Effector CD4-positive, alpha-beta T cell (primary cell): ENCODE data around the gene ZNF428.
"Not testable (repeated sequence)": the region's sequence is repeated elsewhere in the genome, so short reads cannot be mapped to it uniquely, and the experiment has no call there.

Experiments used
- DNase-seq: peaks from one replicate; pipeline ENCODE4 v3.0.0-alpha.2; 2020

The ZNF428 gene

DNA sequence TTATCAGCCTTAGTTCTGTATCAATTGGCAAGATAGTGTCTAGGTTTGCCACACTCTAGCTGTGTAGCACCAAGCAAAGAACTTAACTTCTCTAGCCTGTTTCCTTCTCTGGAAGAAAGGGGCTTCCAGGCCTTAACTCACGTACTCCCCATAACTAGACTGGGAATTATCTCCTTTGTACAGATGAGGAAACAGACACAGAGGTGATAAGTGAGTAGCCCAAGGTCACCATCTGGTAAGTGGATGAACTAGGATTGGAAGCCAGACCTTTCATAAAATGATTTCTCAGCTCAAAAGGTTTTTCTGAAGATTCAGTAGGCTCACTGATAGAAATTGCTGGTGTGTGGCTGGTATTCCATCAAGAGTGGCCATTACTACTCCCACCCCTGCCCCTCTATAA lies 3.1 kb downstream of the ZNF428 start:
- no peak for DNase-seq

DNA sequence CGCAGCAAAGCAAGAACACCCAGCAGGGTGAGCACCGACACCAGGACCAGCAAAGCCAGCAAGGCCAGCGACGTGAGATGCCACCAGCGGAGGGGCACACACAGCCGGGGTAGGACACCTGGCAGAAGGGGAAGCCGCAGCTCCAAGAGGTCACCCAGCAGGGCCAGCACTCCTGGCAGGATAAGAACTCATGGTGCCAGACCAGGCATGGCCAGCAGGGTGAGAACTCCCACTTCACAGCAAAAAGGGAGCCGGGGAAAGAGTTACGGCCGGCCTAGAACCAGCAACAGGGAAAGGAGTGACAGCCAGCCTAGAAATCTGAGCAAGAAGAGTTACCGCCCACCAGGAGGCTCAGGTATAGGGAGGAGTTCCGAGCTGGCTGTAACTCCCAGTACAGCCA lies 7.1 kb downstream of the ZNF428 start:
- no peak for DNase-seq

GRCh38 chr19:43611788-43612187 lies 7.6 kb downstream of the ZNF428 start, which contains the start of gene SRRM5:
Gene SRRM5 (plus strand): TSS chr19:43612088. CDS start chr19:43612122, 34 bp downstream.
- no peak for DNase-seq

DNA sequence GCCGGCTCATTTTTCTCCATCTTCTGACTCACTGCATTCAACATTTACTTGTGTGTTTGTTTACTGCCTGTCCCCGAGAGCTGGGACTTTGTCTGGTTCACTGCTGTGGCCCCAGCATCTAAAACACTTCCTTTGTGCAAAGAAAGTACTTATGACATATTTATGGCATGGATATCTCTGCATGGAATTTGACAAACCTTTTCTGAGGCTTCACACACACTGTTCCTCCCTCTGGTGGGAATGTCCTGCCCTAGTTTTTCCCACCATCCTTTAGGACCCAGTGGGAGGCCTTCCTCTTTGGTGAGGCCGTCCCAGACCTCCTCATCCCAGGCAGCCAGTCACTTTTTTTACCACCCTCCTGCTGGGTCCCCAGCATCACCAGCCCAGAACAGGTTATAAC lies 8.9 kb downstream of the ZNF428 start:
- no peak for DNase-seq

DNA sequence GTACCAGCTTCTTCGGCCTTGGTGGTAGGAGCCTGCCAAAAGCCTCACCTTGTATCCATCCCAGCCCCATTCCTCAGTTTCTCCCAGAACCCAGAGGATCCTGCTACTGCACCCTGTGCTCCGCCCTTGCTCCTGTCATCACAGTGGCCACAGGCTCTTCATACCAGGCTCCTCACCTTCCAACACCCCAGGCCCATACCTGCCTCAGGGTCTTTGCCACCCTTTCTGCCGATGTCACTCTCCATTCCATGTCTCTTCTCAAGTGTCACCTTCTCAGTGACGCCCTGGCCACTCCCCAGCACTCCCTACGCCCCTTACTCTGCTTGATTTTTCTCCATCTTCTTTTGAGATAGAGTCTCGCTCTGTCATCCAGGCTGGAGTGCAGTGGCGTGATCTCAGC lies 9.6 kb downstream of the ZNF428 start:
- DNase-seq: no peak

GRCh38 chr19:43607238-43608205 lies 11.9 kb downstream of the ZNF428 start:
- no peak for DNase-seq

DNA sequence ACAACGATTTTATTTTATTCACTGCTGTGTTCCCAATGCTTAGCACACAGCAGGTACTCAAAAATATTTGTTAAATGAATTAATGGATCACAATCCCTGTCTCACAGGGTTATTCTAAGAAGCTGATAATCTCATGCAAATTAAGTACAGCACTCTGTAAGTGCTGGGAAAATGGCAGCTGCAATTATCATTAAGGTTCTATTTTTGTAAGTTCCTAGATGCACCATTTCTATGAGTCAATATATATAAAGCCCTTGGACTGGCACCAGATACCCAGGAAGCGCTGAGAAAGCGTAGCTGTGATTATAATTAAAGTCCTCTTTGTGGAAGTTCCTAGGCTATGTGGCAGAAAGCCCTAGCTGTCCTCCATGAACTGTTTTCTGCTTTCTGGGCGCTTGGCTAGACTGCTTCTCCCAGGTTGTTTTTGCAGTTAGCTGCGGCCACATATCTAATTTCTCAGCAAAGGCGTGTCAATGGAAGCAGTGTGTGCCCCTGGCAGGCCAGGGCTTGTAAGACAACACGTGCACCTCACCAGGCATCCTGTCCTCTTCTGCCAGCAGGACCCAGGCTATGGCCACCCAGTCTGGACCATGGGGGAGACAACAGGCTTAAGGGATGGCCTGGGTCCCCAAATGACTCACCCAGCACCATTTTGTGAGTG lies 12.7 kb downstream of the ZNF428 start:
- DNase-seq: no peak

- DNase-seq: no peak
Measured at GRCh38 chr19:43605875-43606568, 13.4 kb downstream of the ZNF428 start.

DNA sequence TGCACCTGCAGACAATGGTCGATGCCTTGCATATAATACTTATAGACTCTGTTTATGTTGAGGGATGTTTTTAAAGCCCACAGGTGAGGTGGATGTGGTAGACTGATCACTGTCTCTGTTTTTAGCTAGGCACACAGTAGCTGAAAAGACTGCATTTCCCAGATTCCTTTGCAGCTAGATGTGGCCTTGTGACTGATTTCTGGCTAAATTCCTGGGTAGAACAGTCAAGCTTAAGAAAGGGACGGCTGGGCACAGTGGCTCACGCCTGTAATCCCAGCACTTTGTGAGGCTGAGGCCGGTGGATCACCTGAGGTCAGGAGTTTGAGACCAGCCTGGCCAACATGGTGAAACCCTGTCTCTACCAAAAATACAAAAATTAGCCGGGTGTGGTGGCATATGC lies 19.1 kb downstream of the ZNF428 start:
- not testable (repeated sequence) for DNase-seq

GRCh38 chr19:43599635-43600295 lies 19.7 kb downstream of the ZNF428 start:
- DNase-seq: no peak

- DNase-seq: no peak
Measured at GRCh38 chr19:43598445-43599240, 20.8 kb downstream of the ZNF428 start.

GRCh38 chr19:43597876-43598275 lies 21.6 kb downstream of the ZNF428 start:
- no peak for DNase-seq

- DNase-seq: no peak
Measured at GRCh38 chr19:43596842-43597461, 22.5 kb downstream of the ZNF428 start.

DNA sequence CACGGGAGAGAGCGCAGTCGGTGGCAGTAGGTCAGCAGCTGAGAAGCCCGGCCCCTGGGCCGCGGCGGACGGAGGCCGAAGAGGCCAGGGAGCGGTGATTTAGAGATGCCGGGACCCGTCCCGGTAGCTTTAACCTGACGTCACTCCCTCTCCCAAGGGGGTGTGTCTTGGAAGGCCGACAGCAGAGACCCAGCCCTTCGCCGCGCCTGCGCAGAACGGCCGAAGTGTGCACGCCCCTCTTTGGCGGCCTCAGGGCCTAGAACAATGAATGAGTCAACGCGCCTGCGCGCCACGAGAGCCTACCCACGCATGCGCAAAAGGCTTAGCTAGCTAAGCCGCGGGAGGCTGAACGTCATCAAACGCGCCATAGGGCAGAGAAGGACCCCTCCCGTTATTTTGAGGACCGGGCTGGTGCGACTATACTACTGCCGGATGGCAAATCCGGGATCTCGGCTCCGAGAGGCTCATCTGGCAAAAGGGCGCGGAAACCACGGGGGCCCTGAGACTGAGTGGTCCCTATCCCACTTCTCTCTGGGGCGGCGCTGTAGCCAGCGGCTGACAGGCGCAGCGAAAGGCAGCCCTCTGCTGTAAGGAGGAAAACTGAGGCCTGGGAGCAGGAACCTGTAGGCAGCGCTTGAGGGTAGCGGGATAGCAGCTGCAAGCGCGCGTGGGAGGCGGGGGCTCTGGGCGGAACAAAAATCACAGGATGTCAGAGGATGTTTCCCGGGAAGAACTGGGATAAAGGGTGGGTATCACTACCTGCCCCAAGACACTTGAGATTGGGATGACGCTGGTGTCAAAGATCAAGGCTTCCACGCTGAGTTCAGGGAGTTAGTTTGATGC lies 23.2 kb downstream of the ZNF428 start, which contains the start of the genes IRGQ and ZNF576:
Gene IRGQ (minus strand): TSS at position 136 of the 843 bp plus-strand sequence. CDS start 796 bp downstream, outside the sequence.
Gene ZNF576 (plus strand): TSS at position 597 of the 843 bp plus-strand sequence. CDS start 514 bp downstream, outside the sequence.
- DNase-seq: peak; percentile 100

DNA sequence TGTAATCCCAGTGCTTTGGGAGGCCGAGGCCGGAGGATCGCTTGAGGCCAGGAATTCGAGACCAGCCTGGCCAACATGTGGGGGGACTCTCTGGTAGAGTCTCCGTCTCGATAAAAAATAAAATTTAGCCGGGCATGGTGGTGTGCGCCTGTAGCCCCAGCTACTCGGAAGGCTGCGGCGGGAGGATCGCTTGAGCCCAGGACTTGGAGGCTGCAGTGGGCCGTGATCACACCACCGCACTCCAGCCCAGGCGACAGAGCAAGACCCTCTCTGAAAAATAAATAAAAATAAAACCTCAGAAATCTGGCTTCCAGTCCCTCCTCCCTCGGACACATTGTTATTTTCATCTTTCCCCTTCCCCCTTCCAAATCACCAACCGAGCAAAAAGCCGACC lies 23.8 kb downstream of the ZNF428 start:
- DNase-seq: no peak

- peak; percentile 59 for DNase-seq
Measured at GRCh38 chr19:43594710-43595604, 24.5 kb downstream of the ZNF428 start.

GRCh38 chr19:43594081-43594697 lies 25.2 kb downstream of the ZNF428 start:
- no peak for DNase-seq

- no peak for DNase-seq
Measured at GRCh38 chr19:43592800-43593350, 26.6 kb downstream of the ZNF428 start.
